ENCODE measurements around the gene ABR. TPM values are rescaled to one million over a fixed set of nuclear protein-coding genes. Genes with fewer than 3 reads are reported as not detected.
A peak's percentile ranks its signal among the peaks of the same experiment; 100 is the strongest.
"Not testable (repeated sequence)": the region's sequence is repeated elsewhere in the genome, so short reads cannot be mapped to it uniquely, and the experiment has no call there.

Gene ABR
- total RNA-seq, 1 experiment from 2014 or later, result 85.2 TPM

DNA sequence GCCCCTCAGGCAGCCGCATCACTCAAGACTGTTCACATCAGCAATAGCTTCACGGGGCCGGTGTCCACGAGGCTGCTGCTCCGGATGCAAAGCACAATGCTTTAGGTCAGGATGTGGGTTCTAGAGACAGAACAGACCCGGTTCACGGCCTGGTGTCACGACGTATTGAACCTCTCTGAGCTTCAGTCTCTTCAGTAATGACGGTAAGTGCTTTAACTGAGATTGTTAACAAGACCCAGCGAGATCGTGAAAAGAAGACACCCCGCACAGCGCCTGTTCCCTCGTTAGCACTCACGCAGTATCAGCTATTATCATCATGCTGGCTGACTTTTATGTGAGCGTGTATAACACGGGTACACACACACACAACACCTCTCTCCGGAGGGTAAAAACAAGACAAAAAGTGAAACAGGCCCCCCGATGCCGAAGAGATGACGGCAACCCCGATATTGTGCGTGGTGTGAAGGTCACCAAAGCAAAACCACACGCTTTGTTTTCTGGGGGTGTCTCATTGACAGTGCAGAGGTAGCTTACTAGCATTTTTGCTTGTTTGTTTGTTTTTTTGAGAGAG is 21.4 kb upstream of the ABR start:
- no peak for DNase-seq (ENCODE audit: low spot score)

DNA sequence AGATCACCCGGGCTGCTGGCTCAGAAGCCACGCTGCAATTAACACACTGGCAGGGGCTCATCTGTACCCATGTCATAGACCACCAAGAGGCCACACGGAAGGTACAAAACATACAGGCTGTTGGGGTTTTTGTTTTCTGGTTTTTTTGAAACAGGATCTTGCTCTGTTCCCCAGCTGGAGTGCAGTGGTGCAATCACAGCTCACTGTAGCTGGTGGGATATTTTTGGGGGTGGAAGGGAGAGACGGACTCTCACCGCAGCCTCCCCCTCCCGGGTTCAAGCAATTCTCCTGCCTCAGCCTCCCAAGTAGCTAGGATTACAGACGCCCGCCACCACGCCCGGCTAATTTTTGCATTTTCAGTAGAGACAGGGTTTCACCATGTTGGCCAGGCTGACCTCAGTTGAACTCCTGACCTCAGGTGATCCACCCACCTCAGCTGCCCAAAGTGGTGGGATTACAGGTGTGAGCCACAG is 19.5 kb upstream of the ABR start:
- not testable (repeated sequence) for DNase-seq (ENCODE audit: low spot score)

DNA sequence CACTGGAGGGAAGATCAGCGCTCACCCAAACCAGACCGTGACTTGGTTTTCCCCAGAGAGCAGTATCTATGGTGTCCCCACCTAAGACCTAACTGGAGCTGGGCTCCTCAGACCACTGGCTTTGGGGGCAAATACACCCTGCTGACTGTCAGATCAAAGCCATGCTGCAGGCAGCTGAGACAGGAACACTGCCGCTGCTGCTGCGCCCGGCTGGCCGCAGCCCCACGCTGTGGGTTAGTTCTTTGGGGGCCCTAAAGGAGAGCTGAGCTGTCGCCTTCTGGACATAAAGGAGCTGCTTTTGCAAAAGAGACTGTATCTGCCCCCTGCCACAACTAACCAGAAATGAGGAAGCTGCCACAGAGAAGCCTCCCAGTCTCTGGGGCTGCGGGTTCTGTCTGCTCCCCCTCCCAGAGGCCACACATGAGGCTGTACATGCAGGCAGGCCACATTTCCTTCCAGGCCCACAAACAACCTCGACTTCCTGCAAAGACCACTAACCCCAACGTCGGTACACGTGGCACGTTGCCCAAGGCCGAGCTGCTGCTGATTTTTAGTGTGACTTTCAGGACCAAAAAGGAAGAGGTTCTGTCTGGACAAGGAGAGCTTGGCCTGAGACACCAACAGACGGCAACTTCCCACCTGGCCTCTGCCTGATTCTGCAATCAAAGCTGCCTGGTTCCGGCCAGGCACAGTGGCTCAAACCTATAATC is 18.2 kb upstream of the ABR start:
- DNase-seq (ENCODE audit: low spot score), result no peak

DNA sequence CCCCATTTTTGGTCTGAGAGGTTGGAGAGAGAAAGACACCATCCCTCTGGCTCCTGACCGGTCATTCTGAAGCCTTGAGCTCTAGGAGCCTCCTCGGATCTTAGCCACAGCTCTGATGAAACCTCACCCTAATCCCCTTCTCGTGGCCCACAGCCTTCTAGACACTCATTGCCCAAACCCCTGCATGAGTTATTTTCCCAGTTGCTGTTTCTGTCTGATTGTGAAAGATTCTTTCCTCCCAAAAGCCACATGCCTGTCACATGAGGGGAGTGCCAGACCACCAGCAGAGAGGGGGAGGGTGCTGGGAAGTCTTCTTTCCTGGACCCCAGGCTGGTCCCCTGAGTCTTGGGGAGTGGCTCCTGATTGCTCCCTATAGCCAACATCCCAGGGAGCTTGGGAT is 17.6 kb upstream of the ABR start:
- DNase-seq (ENCODE audit: low spot score), result no peak

- DNase-seq (ENCODE audit: low spot score), result no peak
Measured at GRCh38 chr17:1196946-1197345, 17.2 kb upstream of the ABR start.

DNA sequence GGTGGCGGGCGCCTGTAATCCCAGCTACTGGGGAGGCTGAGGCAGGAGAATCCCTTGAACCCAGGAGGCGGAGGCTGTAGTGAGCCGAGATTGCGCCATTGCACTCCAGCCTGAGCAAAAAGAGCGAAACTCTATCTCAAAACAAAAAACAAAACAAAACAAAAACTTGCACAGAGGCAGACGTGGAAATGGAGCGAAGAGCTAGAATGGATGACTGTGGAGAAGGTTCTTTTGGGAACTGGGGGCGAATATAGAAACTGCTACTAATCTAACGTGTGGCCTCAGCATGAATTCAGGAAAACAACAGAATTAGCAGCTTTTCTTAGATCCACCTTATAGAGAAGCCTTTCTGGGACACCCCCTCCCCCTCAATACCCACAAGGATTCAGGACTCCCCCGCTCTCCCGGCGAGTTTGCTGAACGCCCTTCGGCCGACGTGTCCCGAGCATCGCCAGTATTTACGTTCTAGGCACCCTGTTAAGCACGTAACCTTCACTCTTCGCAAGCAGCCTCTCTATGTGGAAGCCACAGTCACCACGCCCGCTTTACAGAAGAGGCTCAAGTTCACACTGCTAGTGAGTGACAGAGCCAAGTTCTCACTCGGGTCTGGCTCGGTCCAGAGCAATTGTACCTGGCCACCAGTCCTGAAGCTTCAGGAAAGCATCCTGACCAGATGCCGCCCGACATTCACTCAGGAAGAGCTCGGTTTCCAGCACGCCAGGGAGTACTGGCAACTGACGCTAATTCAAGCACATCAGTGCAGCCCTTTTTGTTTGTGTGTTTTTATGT is 13.3 kb upstream of the ABR start:
- no peak for DNase-seq (ENCODE audit: low spot score)

DNA sequence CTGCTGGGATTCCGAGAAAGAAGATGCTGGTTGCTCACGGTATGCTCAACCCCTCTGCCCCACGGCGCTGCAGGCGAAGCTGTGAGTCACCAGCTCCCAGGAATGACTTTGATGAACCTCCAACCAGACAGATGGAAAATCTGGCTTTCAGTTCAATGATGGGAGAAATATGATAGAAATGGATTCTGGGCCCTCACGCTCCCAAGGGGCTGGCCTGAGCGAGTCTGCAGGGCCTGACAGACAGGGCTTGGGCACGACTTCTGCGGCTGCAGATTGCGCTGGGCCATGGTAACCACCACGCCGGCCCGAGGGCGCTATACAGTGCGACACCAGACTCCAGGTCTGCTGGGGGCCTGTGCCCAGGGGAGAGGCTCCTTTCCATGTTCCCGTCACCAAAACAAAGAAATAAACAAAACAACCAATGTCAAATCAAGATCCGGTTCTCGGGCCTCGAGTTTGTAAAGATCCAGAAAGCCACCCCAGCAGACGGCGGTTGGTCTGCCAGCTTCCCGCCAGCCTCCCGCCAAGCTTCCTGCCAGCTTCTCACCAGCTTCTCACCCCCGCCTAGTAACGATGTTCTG is 11.1 kb upstream of the ABR start:
- DNase-seq (ENCODE audit: low spot score), result no peak

DNA sequence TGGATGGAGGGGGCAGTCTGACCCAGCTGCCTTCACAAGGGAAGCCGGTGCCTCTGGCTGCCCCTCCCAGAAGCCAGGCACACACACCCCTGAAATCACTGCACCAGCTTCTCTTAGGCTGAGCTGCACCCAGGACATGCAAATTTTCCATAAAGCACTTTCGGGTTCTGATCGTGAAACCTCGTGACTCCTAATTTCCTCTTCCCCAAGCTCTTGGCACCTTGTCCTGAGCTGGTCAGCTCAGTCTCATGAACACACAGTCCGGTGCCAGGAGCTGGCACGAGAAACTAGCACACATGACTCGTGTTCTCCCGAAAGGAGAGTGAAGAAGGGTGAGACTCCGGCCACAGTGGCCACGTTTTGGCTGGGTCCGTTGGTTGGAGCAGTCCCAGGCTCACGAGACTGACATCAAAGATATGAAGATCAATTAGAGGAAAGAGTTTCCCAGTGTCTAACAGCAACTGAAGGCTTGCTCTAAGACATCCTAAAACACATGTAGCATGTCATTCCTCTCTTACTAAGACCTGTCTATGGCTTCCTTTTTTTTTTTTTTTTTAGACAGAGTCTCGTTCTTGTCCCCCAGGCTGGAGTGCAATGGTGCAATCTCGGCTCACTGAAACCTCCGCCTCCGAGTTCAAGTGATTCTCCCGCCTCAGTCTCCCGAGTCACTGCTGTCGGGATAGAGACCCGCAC is 9.2 kb upstream of the ABR start:
- DNase-seq (ENCODE audit: low spot score), result no peak

DNA sequence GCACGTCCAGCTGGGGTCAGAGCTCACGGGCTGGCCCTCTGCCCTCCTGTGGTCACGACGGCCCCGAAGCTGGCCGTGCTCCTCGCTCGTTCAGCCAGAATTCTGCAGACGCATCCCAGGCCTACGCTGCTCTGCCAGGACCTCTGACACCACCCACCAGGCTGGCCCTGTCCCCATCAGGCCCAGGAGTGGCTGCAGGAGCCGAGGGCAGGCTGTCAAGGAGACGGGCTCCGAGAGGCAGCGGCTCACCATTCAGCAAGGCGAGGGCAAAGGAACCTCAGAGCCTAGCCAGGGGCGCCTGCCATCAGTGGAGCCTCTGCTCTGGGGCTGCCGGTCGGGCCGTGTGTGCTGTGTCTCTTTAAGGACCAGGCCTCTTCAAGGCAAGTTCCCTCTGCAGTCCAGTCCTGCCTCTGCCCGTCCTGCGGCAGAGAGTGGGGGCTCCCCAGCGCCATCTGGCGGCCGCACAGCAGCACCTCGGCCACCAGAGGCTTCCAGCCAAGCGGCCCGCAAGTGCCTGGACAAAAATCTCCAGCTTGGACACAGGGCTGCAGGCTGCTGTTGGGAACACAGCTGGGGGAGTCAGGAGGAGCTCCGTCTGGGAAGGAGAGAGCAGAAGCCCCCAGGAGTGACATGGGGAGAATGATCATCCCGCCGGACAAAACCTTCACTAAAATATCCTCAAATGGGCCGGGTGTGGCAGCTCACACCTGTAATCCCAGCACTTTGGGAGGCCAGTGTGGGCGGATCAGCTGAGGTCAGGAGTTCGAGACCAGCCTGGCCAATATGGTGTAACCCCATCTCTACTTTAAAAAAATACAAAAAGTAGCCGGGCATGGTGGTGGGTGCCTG is 7.4 kb upstream of the ABR start:
- peak; percentile 67 for DNase-seq (ENCODE audit: low spot score)

DNA sequence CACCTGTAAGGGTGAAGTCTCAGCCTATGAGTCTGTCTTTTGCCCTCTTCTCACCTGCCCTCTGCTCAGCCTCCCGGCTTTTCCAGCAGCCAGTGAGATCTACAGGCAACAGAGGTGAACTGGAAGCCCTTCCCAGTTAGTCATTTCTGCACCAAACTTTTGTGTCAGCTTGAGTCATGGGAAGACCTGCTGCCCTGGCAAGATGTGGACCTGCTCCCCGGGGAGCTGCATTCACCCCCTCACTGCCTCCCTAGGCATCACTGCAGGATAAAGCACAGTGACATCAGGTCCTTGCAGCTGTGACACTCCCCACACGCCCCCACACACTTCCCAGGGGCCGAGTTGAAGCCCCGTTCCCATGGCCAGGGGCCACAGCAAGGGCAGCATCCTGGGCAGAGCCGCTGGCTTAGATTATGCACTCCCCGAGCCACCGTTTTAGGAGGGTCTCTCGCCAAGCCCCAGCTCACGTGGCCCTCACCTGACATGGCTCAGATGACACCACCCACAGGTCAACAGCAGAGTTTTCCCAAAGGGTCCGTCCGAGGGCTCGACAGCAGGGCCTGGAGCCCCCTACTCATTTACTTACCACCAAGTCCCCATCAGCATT is 6.5 kb upstream of the ABR start:
- DNase-seq (ENCODE audit: low spot score), result no peak

GRCh38 chr17:1183171-1183873 is 3.5 kb upstream of the ABR start:
- no peak for DNase-seq (ENCODE audit: low spot score)

GRCh38 chr17:1182811-1183170 is 3.0 kb upstream of the ABR start:
- DNase-seq (ENCODE audit: low spot score), result no peak

DNA sequence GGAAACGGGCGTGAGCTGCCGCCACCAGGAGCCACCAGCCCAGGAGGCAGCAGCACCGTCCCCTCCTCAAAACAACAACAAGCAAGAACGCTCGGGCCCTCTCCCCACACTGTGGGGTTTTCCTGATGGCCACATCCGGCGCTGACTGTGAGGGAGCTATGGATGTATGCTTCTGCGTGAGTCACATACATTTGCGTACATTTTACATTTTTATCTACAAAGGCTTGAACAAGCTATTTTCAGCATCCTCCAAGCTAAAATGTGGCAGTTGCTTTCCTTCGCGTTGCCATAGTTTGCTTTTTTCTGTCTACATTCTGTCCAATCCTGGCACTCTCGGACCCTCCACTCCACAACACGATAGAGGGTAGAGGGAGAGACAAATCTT is 2.0 kb upstream of the ABR start:
- no peak for DNase-seq (ENCODE audit: low spot score)

DNA sequence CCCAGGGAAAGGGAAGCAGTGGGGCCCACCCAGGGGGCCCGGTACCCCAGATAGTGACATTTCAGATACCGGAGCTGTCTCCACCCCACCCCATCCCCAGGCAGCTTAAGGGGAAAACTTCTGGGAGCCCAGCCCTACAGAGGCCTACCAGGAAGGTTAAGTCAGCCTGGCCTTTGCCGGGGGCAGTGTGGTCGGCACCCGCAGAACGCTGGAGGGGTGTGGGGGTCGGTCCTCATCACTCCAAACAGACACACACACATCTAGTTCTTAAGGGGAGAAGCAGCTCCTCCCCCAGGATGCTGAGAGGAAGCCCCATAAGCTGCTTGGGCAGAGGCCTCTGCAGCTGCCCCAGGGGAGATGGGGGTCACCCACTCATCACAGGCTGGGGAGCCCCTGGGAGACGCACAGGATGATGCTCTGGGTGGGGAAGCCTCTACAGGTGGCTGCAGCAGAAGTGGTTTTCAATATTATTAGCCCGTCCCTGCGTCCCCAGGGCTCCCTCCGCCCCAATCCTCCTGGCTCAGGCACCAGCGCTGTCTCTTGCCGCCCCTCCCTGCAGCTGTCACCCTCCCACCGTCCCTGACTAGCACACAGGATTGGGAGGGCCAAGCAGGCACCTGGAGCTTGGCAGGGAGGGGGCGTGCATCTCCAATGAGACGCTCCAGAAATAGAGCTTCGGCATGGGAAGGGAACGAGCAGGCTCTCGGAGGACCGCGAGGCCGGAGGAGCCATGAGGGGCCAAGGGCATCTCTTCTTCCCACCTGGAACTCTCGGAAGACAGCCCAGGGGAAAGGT is 1.4 kb upstream of the ABR start:
- DNase-seq (ENCODE audit: low spot score), result no peak

DNA sequence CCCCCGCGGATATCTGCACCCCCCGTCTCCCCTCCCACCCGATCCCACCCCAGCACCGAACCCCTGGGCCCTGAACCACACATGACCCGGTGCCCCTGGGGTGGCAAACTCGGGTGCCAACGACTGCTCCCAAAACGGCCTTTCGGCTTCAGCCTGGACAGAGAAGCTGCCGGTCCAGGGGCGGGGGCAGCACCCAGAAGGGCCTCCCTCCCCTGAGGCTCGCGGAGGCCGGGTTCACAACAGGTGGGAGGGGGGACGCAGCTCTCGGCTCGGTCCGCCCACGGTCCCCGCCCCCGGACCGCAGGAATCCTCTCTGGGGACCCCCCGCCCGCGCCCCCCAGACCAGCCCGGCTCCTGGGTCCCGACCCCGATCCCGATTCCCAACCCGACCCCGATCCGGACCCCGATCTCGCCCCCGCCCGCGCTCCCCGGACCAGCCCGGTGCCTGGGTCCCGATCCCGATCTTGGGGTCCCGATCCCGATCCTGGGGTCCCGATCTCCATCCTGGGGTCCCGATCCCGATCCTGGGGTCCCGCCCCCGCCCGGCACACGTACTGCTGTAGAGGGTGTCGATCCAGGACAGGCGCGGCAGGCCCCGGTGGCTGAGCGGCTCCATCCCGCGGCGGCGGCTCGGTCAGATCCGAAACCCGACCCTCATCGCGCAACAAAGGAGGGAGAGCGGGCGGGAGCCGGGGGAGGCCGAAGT is 516 bp downstream of the ABR start:
- DNase-seq (ENCODE audit: low spot score), result no peak

DNA sequence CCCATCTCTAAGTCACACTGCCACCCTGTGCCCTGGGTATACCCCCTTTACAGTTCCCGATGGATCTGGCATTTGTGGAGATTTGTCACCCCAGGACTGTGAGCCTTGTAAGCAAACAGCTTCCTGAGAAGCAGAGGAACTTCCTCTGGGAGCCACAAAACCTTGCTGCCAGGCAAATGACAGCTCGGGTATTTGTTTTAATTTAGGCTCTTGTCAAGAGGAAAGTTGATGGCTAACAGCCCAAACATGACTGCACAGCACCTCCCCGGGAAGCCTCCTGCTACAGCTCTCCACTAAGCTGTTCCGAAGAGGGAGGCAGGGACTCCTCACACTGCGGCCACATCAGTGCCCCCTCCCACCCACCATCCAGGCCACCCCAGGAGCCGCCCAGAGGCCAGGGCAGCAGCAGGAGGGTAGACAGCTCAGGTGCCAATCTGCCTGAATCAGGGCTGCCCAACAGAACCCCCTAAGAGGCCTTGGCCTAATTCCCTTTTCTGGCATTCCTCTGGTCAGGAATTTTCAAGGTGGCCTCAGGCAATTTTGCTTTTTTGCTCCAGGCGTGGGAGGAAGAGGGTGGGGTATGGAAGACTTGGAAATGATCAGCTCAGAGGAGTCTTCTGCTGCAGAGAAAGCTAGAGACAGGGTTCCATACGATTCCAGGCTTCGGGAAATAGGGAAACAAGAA is 2.6 kb downstream of the ABR start:
- DNase-seq (ENCODE audit: low spot score), result no peak

DNA sequence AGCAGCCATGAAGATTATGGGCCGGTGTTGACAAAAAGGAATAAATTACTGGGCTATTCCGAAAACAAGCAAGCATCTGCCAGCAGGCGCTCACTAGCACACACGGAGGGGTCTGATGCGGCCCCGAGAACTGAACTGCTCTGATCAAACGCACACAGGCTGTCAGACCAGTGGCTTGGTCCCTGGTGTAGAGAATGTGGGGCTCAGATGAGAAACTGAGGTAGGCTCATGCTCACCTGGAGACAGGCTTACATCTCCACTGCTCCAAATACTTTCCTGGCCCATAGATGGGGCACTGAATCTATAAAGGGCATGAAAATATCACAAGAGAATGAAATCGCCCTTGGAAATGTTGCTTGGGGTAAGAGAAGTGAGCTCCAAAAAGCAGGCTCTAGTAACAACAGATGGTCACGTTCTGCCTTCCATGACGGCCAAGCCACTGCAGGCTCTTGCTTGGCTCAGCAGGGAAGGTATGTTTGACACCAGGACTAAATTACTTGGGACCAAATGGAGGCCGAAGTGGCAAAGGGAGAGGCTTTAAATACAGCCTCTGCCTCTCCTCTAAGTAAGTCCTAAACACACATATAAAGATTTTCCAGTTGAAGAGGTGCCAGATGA is 5.4 kb downstream of the ABR start:
- DNase-seq (ENCODE audit: low spot score), result no peak
